Measurements from ENCODE around the gene NOTCH1. TPM values are rescaled to one million over a fixed set of nuclear protein-coding genes. Genes with fewer than 3 reads are reported as not detected.

The NOTCH1 gene
- polyA plus RNA-seq, 2 of the 4 experiments (the other 2 are of a cell fraction): 0.88 to 5.7 TPM

DNA sequence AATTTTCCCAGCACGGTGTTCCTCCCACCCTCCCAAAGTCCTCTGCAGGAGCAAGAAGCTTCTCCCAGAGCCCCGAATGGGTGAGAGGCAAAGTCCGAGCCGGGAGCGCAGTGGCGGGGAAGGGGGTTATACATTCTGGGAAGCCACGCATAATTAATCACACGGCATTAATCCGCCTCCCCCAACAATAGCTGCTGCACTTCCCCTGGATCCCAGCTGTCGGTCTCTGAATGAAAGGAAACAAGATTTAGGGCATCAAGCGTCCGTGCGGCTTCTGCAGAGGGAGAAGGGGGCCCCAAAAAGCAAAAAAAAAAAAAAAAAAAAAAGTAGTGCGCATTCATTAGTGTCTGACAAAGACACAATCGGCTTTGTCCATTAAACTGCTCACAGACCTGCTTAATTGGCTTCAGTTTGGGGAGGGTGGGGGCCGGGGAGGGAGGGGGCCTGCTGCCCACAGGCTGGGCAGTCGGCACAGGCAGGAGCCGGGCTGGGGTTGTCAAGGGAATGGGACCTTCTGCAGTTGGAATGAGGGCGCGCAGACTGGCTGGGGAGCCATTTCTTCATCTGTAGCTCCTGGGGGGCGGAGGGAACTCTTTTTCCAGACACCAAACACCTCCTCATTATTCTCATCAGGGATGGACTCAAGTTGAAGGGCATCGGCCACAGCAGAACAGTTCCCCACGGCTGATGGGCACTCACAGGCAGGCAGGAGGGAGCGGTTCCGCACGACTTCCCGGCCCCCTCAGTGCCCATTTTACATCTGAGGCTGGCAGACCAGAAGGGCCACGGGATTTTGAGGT, 3.4 kb downstream of the NOTCH1 start:
- peaks cover 24% of the 10 kb centered on the region for H3K4me1 ChIP-seq
- no peak for ATAC-seq
- no peak for DNase-seq (ENCODE audit: low read depth in 1 of 2, low spot score in 1 of 2)
- CTCF ChIA-PET: interaction anchor here (1.1 to 7.9 kb wide), 6 partner anchors 43 to 129 kb away, joined by 3 to 70 read pairs (median 5); no protein-coding TSS in a partner anchor
- 91% methylated on average over 27 of the region's 28 CpGs for WGBS (ENCODE audit: missing lambda C conversion rate)
- no peak for FAIRE-seq
- POLR2A ChIA-PET: no interaction called here
- H3K9me3 ChIP-seq: no peaks in the 10 kb centered on the region
- no peak overlapping the region for H3K4me2 ChIP-seq
- no peak overlapping the region for H3K4me3 ChIP-seq
- no peak overlapping the region for H3K27ac ChIP-seq
- TF ChIP-seq CHD2 (IDR thresholded peaks at IDR 0.05; ENCODE audit: low read length, partially characterized antibody) (no peak), FOXS1 (CRISPR knock-in tag; IDR thresholded peaks at IDR 0.05) (no peak), HOXB5 (CRISPR knock-in tag; IDR thresholded peaks at IDR 0.05) (no peak), ZNF302 (CRISPR knock-in tag; IDR thresholded peaks at IDR 0.05) (no peak), ESRRA (IDR thresholded peaks at IDR 0.05; ENCODE audit: borderline replicate concordance, low read length) (no peak), KDM5A (IDR thresholded peaks at IDR 0.05) (no peak), MYC (IDR thresholded peaks at IDR 0.05; ENCODE audit: borderline replicate concordance, low read length) (no peak), JUN (IDR thresholded peaks at IDR 0.05) (no peak), TP53 (CRISPR knock-in tag; IDR thresholded peaks at IDR 0.05) (no peak), RAD21 (conservative IDR thresholded peaks at IDR 0.05 in 1 of 2, IDR thresholded peaks at IDR 0.05 in 1 of 2) (no peak), SREBF2 (IDR thresholded peaks at IDR 0.05) (no peak), CBX8 (IDR thresholded peaks at IDR 0.05) (no peak), PHF8 (IDR thresholded peaks at IDR 0.05; ENCODE audit: borderline replicate concordance, low read depth) (no peak), TFCP2L1 (CRISPR knock-in tag; IDR thresholded peaks at IDR 0.05) (no peak), EP300 (IDR thresholded peaks at IDR 0.05) (no peak)
- TF ChIP-seq, protein P1, sequence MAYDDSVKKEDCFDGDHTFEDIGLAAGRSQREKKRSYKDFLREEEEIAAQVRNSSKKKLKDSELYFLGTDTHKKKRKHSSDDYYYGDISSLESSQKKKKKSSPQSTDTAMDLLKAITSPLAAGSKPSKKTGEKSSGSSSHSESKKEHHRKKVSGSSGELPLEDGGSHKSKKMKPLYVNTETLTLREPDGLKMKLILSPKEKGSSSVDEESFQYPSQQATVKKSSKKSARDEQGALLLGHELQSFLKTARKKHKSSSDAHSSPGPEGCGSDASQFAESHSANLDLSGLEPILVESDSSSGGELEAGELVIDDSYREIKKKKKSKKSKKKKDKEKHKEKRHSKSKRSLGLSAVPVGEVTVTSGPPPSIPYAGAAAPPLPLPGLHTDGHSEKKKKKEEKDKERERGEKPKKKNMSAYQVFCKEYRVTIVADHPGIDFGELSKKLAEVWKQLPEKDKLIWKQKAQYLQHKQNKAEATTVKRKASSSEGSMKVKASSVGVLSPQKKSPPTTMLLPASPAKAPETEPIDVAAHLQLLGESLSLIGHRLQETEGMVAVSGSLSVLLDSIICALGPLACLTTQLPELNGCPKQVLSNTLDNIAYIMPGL (CRISPR knock-in tag; IDR thresholded peaks at IDR 0.05; ENCODE audit: borderline replicate concordance): no peak
- TF ChIP-seq, protein P2, sequence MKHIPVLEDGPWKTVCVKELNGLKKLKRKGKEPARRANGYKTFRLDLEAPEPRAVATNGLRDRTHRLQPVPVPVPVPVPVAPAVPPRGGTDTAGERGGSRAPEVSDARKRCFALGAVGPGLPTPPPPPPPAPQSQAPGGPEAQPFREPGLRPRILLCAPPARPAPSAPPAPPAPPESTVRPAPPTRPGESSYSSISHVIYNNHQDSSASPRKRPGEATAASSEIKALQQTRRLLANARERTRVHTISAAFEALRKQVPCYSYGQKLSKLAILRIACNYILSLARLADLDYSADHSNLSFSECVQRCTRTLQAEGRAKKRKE (CRISPR knock-in tag; IDR thresholded peaks at IDR 0.05; ENCODE audit: low read depth): no peak
- TF ChIP-seq, protein P3, sequence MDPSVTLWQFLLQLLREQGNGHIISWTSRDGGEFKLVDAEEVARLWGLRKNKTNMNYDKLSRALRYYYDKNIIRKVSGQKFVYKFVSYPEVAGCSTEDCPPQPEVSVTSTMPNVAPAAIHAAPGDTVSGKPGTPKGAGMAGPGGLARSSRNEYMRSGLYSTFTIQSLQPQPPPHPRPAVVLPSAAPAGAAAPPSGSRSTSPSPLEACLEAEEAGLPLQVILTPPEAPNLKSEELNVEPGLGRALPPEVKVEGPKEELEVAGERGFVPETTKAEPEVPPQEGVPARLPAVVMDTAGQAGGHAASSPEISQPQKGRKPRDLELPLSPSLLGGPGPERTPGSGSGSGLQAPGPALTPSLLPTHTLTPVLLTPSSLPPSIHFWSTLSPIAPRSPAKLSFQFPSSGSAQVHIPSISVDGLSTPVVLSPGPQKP (IDR thresholded peaks at IDR 0.05; ENCODE audit: low read depth, low read length): no peak
- TF ChIP-seq, protein P4, sequence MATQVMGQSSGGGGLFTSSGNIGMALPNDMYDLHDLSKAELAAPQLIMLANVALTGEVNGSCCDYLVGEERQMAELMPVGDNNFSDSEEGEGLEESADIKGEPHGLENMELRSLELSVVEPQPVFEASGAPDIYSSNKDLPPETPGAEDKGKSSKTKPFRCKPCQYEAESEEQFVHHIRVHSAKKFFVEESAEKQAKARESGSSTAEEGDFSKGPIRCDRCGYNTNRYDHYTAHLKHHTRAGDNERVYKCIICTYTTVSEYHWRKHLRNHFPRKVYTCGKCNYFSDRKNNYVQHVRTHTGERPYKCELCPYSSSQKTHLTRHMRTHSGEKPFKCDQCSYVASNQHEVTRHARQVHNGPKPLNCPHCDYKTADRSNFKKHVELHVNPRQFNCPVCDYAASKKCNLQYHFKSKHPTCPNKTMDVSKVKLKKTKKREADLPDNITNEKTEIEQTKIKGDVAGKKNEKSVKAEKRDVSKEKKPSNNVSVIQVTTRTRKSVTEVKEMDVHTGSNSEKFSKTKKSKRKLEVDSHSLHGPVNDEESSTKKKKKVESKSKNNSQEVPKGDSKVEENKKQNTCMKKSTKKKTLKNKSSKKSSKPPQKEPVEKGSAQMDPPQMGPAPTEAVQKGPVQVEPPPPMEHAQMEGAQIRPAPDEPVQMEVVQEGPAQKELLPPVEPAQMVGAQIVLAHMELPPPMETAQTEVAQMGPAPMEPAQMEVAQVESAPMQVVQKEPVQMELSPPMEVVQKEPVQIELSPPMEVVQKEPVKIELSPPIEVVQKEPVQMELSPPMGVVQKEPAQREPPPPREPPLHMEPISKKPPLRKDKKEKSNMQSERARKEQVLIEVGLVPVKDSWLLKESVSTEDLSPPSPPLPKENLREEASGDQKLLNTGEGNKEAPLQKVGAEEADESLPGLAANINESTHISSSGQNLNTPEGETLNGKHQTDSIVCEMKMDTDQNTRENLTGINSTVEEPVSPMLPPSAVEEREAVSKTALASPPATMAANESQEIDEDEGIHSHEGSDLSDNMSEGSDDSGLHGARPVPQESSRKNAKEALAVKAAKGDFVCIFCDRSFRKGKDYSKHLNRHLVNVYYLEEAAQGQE (IDR thresholded peaks at IDR 0.05): no peak
- TF ChIP-seq, protein P5, sequence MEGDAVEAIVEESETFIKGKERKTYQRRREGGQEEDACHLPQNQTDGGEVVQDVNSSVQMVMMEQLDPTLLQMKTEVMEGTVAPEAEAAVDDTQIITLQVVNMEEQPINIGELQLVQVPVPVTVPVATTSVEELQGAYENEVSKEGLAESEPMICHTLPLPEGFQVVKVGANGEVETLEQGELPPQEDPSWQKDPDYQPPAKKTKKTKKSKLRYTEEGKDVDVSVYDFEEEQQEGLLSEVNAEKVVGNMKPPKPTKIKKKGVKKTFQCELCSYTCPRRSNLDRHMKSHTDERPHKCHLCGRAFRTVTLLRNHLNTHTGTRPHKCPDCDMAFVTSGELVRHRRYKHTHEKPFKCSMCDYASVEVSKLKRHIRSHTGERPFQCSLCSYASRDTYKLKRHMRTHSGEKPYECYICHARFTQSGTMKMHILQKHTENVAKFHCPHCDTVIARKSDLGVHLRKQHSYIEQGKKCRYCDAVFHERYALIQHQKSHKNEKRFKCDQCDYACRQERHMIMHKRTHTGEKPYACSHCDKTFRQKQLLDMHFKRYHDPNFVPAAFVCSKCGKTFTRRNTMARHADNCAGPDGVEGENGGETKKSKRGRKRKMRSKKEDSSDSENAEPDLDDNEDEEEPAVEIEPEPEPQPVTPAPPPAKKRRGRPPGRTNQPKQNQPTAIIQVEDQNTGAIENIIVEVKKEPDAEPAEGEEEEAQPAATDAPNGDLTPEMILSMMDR (IDR thresholded peaks at IDR 0.05): no peak
